HG03097 (cell line): ENCODE measurements around the gene FKBP15.
"Not testable (repeated sequence)": the region's sequence is repeated elsewhere in the genome, so short reads cannot be mapped to it uniquely, and the experiment has no call there.

Experiments
- ATAC-seq: cut with Tn5 transposase; IDR thresholded peaks from one replicate; pipeline ENCODE4 v1.9.1; 2021; ENCODE audit not compliant: unreplicated experiment, low FRiP score

Gene FKBP15

DNA sequence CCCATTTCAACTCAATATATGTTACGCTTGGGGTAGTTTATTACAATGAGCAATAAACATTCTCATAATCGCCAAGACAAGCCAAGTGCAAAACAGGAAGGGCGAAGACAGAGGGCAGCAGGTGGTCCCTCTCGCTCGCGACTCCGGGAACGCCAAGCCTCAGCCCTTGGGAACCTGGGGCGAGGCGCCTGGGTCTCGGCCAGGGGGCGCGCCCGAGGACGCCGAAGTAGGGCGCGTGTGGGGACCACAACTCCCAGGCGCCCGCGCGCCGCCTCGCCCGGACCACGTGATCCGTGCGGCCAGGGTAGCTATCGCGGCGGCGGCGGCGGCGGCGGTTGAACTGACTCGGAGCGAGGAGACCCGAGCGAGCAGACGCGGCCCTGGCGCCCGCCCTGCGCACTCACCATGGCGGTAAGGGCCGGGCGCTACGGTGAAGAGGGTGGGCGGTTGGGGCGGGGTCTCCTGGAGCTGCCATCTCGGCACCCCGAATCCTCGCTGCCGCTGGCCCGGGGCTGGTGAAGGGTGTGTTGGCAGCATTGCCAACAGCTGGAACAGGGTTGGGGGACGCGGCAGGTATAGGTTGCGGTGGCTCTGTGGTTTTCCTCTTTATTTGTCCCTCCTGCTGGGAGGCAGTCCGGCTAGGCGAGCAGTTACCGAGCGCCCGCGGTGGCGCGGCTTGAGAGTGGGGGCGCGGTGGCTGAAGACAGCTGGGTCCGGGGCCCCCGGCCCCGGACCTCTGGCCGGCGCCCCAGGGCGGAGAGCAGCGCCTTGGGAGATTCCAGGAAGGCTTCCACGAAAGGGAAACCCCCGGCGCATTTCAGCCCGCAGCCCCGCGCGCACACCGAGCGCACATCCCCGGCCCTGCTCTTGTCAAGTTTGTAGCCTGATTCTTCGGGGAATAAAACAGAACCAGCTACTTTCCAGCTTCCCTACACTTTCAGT is 70.1 kb downstream of the FKBP15 start, which contains the start of gene SLC31A2:
Gene SLC31A2 (plus strand): TSS at position 338 of the 942 bp plus-strand sequence. CDS start 68 bp downstream, at position 406.
- peak; percentile 94 for ATAC-seq

DNA sequence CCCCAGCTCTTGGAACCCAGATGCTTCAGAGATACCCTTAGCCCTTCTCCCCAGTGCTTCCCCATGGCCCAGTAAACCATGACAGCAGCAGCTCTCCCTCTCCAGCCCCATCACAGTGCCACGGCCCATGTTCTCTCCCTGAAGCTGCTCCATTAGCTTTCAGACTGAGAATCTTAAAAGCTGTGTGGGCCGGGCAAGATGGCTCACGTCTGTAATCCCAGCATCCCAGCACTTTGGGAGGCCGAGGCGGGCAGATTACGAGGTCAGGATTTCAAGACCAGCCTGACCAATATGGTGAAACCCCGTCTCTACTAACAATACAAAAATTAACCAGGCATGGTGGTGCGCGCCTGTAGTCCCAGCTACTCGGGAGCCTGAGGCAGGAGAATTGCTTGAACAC is 71.5 kb downstream of the FKBP15 start:
- not testable (repeated sequence) for ATAC-seq

DNA sequence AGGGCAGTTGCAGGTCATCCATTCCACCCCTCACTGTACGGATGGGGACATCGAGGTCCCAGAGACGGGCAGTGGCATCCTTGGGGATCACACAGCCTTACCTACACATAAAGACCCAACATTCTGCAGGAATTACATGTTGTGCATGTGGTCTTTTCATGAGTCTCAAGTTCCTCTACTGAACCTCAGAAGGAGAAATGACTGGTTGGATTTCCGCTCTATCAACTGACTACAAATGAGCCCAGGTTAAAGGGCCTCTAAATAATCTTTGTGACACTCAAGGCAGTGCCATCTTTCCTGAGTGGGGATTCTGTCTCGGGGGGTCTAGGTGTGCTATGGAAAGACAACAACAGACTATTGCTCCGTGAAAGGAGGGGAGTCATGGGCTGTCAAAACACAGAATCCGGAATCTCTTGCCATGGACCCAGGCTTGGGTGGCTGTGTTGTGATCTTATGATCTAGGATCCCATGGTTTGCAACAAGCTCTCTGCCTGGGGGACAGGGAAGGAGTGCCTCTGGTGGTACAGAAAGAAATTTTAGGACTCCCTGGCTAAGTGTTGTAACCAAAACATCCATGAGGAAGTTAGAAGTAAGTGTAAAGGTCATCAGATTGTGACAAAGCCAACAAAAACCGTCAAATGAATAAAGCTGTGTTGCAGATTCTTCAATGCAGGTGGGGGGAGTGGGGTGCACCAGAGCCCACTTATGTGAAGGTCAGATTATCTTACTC is 72.1 kb downstream of the FKBP15 start:
- ATAC-seq, result no peak

DNA sequence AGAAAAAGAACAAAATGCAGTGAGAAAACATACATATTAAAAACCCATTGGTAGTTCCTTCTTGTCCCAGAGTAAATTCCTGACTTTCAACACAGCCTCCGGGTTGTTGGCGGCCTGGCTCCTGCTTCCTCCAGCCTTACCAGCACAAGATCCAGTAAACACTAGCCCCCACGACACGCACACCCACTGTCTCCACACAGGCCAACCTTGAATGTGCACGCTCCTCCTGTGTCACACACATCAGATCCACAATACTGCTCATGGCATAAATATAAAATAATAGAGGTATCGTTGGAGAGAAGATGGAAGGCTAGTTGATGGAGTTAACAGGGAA is 72.7 kb downstream of the FKBP15 start:
- no peak for ATAC-seq

DNA sequence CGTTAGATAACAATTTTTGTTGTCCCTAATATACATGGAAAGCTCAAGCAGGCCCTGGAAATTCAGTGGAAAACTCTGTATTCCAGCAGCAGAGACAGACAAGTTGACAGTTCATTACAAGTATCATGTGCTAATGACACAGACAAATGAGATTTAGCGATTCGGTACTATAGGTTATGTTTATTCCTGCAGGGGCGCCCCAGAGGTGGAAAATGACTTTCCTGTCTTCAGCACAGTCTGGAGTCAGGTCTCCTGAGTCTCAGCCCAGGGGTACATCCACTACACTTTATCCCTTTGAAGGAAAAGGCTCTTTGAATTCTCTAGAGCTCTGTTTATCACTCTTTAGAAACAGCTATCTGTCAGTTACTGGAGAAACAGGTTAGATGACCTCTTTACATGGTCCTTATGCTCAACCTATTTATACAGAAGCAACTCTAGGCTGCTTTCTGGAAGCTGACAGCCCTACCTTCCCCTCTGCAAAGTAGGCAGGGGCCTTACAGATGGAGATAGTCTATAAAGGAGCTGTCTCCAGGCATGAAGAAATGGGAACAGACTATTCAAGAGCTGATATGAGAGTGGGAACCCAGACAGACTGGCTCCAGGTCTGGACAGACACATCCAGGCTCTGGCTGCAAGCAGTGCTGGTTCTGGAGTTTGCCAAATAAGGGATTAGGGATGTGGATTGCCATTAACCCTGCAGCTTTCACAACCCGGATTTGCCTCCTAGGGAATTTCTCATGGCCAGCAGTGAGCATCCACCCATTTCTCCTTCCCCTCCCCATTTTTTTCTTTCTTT is 77.4 kb downstream of the FKBP15 start:
- ATAC-seq, result no peak

DNA sequence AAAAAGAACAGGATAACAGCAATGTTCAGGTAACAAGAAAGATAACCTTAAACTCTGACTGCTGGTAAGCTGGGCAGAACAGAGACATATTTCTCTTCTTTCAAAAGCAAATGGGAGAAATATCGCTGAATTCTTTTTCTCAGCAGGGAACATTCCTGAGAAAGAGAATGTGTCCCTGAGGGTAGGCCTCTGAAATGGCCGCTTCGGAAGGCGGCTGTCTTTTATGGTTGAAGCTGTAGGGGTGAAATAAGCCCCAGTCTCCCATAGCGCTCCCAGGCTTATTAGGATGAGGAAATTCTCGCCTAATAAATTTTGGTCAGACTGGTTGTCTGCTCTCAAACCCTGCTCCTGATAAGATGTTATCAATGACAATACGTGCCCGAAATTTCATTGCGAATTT is 80.2 kb downstream of the FKBP15 start:
- not testable (repeated sequence) for ATAC-seq

DNA sequence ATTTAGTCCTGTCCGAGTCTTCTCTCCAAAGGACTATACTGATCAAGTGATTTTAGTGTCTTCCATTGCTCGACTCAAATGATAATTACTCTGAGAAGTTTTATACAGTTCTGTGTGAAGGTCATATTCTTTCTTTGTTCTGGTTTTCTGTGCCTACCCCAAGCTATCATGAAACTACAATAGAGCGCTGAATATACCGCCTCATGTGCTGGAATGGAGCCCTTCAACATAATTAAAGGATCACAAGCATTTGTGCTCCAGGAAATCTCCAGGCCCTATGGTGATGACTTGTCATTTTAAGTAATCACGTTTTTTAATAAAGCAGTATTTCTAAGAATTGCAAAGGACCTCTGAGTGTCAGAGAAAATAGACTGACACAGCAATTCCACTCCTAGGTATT is 81.1 kb downstream of the FKBP15 start:
- no peak for ATAC-seq

DNA sequence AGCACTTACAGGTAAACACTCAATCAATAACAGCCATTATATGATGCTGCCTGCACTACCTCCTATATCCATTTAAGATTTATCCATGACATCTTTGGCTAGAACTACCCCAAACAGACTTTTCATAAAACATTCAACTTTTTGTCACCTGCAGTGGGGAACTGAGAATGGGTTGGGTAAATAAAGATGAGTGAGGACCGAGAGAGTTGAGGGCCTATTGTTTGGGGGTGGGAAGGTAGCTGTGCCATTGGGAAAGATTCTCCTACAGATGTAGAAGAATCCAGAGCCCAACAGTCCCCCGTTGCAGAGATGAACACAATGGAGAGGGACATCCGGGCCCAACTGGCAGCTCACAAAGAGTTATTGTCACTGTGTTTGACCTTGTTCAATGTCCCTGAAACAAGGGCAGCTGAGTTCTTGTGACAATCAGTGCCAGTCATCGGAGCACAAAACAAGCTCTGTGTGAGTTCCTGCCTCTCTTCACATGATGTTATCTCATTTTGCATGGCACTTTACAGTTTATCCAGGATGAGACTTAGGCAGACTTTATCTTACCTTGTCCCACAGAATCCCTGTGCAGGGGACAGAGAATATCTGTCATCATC is 81.8 kb downstream of the FKBP15 start:
- ATAC-seq, result no peak

DNA sequence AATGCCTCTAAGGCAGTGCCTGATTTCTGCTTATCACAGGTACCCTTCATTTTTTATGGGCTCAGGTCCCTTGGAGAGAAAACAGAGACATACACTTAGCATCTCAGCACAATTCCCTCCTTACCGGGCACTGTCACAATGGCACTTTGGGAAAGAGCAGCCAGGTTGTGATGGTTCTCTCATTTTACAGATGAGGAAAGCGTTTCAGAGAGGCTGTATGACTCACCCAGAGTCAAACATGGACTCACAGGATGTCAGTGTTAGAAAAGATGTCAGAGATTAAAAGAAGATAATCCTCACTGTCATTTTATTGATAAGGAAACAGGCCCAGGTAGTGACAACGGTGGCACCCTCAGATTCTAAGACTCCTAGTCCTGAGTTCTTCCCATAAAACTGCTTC is 82.3 kb downstream of the FKBP15 start:
- ATAC-seq, result no peak

DNA sequence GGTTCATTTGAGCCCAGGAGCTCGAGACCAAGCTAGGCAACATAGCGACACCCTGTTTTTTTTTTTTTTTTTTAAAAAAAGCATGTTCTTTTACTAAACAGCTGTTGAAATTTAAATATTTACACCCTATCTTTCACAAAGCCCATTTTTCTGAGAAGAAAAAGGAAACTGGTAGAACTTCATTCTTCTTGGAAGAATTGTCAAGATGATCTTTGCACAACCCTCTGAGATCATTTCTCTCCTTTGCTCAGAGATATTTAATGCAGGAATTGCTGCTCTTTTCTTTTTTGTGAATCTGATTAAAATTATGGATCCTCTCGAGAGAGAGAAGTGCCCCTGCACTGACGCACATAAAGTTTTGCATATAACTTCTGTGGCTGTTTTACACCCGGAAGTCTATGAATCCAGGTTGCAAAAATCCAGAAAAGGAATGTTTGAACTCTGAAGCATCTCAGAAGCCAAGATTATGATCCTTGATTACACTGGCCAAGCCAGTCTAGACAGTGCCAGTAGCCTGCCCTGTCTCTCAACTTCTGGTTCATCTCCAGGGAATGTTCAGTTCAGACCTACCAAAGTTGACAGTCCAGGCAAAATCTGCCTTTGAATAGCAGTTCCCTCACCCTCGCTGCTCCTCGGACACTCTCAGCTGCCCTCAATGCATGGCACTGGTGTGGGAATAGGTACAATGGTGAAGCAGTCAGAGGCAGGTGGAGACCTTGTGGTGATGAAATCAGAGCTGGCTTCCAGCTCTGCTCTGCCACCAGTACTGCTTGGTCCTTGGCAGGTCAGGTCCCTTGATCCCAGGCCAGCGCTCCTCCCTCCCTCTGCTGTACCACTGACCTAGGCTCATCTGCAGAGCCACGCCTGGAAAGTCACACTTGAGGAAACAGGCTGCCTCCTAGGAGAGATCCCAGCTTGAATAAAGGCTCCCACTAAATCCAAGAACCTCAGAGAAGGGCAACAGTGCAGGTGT is 83.6 kb downstream of the FKBP15 start:
- no peak for ATAC-seq

DNA sequence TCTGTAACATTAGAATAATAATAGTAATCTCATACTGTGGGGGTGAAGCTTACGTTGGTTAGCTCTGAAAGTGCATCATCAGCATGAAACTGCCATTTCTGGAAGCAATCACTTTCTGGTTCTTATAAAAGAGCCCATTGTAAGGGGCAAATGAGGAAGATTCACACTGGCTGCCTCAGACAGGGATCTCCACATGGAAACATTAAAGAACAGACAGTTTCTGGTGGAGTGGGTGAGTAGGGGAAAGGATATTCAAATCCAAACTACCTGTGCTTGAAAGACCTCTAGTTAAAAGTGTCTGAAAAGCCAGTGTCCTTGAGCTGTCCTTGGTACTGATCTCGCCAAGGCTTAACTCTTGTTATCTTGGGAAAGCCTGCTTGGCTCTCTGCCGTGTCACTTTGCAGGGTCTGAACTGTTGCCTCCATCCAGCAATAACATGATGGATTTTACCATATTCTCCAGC is 89.4 kb downstream of the FKBP15 start:
- no peak for ATAC-seq

DNA sequence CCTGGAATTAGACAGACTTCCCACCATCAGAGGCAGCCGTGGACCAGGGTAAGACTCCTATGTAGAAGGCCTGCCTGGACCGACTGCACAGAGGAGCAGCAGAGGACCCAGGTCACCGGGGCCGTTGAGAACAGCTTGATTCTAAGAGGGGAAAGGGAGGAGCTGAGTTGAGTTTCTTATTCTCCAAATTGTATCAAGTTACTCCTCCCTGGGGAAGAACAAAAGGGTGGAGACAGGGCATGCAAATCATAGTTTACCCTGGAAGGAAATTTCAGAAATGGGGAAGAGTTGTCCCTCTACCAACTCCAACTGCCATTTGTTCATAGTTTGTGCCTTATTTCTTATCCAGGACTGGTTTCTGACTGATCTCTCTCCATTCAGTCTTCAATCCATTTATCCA is 91.2 kb downstream of the FKBP15 start:
- ATAC-seq, result no peak

DNA sequence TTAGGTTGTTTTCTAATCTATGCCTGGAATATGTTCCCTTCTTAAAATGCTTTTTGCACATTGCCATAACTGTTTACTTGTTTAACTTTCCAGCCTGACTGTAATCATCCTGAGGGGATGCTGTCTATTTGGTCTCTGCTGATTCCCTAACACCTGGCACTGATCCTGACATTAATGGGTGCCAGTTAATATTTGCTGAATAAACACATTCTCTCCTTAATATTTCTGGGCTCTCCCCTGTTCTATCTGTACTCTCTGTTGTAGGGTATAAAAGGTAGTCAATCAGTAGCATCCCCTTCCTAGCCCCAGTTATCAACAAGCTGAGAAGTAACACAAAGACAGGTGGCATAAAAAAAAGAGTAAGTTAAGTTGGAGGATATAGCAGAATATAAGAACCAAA is 91.6 kb downstream of the FKBP15 start:
- ATAC-seq, result no peak

DNA sequence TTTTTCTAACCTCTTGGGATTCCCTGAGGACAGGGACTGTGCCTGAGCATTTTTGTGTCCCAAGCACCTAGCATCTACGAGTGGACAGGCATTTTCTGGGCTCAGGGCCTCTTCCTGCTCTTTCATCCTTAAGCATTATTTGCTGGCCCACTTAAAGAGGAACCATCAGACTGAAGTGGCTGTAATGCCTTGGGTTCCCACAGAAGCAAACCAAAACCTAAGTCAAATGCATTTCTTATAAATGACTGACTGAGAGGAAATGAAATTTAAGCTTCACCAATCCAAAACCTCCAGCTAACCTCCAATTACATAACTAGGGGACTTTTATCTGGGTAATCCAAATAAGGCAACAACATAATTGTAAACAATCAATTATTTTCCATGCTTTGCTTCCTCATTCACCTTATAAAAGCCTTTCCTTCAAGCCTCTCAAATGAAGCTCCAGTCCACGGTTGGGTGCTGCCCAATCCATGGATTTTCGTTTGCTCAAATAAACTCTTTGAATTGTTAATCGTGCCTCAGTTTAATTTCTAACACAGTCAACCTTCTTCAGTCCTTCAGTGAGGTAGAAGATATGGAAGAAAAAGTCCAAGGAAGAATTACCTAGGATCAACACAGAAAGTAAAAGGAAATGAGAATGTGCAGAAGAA is 95.6 kb downstream of the FKBP15 start:
- no peak for ATAC-seq

DNA sequence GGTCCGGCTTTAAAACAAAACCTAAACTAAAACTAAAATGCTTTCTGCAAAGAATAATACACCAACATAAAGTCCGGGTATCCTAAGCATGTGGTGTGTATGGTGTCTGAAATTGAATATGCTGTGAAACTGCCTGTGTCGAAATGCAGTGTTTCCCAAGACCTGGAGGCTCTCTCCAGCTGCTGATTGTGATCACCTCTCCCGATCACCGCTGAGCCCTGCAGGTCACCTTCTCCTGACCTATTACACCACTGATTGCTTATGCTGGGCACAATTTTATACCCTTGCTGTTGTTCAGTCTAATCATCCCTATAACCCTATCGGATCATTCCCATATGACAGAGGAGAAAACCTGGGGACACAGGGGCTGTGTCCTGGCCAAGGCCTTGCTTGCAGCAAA is 102.2 kb downstream of the FKBP15 start:
- not testable (repeated sequence) for ATAC-seq
